GM19025 (cell line): ENCODE data around the gene MIA2.

ENCODE experiments used
- ATAC-seq: cut with Tn5 transposase; IDR thresholded peaks from one replicate; pipeline ENCODE4 v1.9.1; 2021; ENCODE audit warnings: mild to moderate bottlenecking, low read depth, moderate library complexity; ENCODE audit not compliant: unreplicated experiment

The MIA2 gene

GRCh38 chr14:39376667-39377403 lies 143.1 kb downstream of the MIA2 start:
- no peak for ATAC-seq

- no peak for ATAC-seq
Observed at GRCh38 chr14:39381366-39381765, 147.7 kb downstream of the MIA2 start.

- ATAC-seq, result no peak
Observed at GRCh38 chr14:39382463-39382862, 148.7 kb downstream of the MIA2 start.

GRCh38 chr14:39383026-39383660 lies 149.4 kb downstream of the MIA2 start:
- ATAC-seq, result no peak

- ATAC-seq, result no peak
Observed at GRCh38 chr14:39383741-39384140, 150.0 kb downstream of the MIA2 start.

GRCh38 chr14:39384177-39384576 lies 150.5 kb downstream of the MIA2 start:
- no peak for ATAC-seq

- no peak for ATAC-seq
Observed at GRCh38 chr14:39393289-39393688, 159.6 kb downstream of the MIA2 start.

- ATAC-seq, result no peak
Observed at GRCh38 chr14:39395555-39396254, 162.0 kb downstream of the MIA2 start.

GRCh38 chr14:39396448-39396847 lies 162.7 kb downstream of the MIA2 start:
- no peak for ATAC-seq

GRCh38 chr14:39398382-39398781 lies 164.7 kb downstream of the MIA2 start:
- no peak for ATAC-seq

- no peak for ATAC-seq
Observed at GRCh38 chr14:39406560-39406959, 172.8 kb downstream of the MIA2 start.

- ATAC-seq, result no peak
Observed at GRCh38 chr14:39416072-39416471, 182.4 kb downstream of the MIA2 start.

- ATAC-seq, result no peak
Observed at GRCh38 chr14:39417014-39417413, 183.3 kb downstream of the MIA2 start.

GRCh38 chr14:39419272-39419671 lies 185.6 kb downstream of the MIA2 start:
- ATAC-seq, result no peak

- no peak for ATAC-seq
Observed at GRCh38 chr14:39422243-39422642, 188.5 kb downstream of the MIA2 start.

- no peak for ATAC-seq
Observed at GRCh38 chr14:39423793-39424192, 190.1 kb downstream of the MIA2 start.

- ATAC-seq, result no peak
Observed at GRCh38 chr14:39425947-39426346, 192.2 kb downstream of the MIA2 start.

GRCh38 chr14:39426605-39427004 lies 192.9 kb downstream of the MIA2 start:
- no peak for ATAC-seq

- no peak for ATAC-seq
Observed at GRCh38 chr14:39428118-39428517, 194.4 kb downstream of the MIA2 start.

- no peak for ATAC-seq
Observed at GRCh38 chr14:39430762-39431415, 197.2 kb downstream of the MIA2 start.
